Measurements from ENCODE around the gene MIS18BP1.

Gene MIS18BP1

DNA sequence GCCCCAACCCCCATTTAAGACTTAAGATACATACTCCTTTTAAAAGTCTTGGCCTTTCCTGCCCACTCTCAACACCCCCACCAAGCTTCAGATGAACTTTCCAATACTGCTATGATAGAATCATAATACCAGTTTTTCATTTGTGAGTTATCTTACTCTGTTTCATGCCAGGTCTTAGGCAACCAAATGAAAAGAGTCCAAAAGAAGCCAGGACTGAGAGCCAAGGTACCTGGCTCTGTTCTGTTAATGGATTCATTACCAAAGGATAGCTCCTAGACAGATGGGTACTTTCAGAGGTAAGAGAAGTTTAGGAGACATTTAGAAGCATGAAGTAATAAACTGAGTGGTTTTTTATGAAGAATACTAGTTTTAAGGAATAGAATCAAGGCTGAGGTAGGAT lies 83.1 kb downstream of the MIS18BP1 start:
- H2AFZ ChIP-seq (ENCODE audit: low read depth), result no peak overlapping the region
- no peaks in the 10 kb centered on the region for H3K36me3 ChIP-seq (ENCODE audit: insufficient read depth)
- no peak overlapping the region for H3K4me2 ChIP-seq
- no peaks in the 10 kb centered on the region for H4K20me1 ChIP-seq (ENCODE audit: insufficient read depth)
- no peak overlapping the region for H3K27ac ChIP-seq
- no peaks in the 10 kb centered on the region for H3K4me1 ChIP-seq (ENCODE audit: low read depth, poor library complexity, severe bottlenecking)
- H3K27me3 ChIP-seq (ENCODE audit: insufficient read depth, low read depth), result no peaks in the 10 kb centered on the region
- TF ChIP-seq, protein P1, sequence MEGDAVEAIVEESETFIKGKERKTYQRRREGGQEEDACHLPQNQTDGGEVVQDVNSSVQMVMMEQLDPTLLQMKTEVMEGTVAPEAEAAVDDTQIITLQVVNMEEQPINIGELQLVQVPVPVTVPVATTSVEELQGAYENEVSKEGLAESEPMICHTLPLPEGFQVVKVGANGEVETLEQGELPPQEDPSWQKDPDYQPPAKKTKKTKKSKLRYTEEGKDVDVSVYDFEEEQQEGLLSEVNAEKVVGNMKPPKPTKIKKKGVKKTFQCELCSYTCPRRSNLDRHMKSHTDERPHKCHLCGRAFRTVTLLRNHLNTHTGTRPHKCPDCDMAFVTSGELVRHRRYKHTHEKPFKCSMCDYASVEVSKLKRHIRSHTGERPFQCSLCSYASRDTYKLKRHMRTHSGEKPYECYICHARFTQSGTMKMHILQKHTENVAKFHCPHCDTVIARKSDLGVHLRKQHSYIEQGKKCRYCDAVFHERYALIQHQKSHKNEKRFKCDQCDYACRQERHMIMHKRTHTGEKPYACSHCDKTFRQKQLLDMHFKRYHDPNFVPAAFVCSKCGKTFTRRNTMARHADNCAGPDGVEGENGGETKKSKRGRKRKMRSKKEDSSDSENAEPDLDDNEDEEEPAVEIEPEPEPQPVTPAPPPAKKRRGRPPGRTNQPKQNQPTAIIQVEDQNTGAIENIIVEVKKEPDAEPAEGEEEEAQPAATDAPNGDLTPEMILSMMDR (conservative IDR thresholded peaks at IDR 0.05; ENCODE audit: low read depth, low read length), result no peak
- H3K4me3 ChIP-seq (IDR thresholded peaks at IDR 0.05; ENCODE audit: insufficient read depth, low read depth, low read length), result no peak overlapping the region
- H3K9ac ChIP-seq, result no peak overlapping the region
- H3K79me2 ChIP-seq (ENCODE audit: insufficient read depth, low read depth), result no peaks in the 10 kb centered on the region

DNA sequence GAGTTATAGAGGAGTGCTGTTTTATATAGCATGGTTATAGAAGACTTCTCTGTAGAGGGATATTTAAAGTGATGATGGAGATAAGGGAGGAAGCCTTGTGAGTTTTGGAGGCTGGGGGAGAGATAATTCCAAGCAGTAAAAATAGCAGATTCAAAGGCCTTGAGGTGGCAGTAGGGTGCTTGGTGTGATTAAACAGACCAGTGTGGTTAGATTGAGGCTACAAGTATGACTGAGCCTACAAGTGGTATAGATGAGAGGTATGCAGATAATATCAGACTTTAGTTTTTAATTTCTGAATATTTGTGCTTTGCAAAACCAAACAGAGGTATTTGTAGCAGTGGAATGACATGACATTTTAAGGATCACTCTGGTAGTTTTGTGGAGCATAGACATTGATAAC lies 96.9 kb downstream of the MIS18BP1 start:
- Histone ChIP-seq H3K79me2 (ENCODE audit: insufficient read depth, low read depth) (no peaks in the 10 kb centered on the region), H2AFZ (ENCODE audit: low read depth) (no peak overlapping the region), H3K36me3 (ENCODE audit: insufficient read depth) (no peaks in the 10 kb centered on the region), H4K20me1 (ENCODE audit: insufficient read depth) (no peaks in the 10 kb centered on the region), H3K4me3 (IDR thresholded peaks at IDR 0.05; ENCODE audit: insufficient read depth, low read depth, low read length) (no peak overlapping the region), H3K9ac (no peak overlapping the region), H3K27ac (no peak overlapping the region), H3K4me2 (no peak overlapping the region), H3K4me1 (ENCODE audit: low read depth, poor library complexity, severe bottlenecking) (no peaks in the 10 kb centered on the region), H3K27me3 (ENCODE audit: insufficient read depth, low read depth) (no peaks in the 10 kb centered on the region)
- TF ChIP-seq, protein P1 (conservative IDR thresholded peaks at IDR 0.05; ENCODE audit: low read depth, low read length), result no peak
